ENCODE data around the gene MYRFL.

MYRFL gene

DNA sequence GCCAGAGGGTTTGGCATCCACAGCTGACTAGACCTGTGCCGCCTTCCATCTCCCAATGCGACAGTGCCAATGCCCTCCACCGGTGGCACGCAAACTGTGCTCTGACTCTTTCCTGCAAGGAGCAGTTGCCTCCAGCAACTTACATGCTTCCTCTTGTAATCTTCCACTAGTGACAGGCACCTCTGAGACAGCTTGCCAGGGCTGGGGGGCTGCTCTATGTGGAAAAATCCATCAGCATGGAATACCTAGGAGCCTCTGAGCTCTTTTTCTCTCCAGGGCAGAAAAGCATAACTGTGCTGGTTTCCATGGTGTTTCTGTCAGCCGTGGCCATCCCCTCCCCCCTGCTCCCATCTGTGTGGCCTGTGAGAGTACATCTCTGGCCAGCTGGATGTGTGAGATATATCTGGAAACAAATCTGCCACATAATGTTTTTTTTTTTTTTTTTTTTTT is 110.6 kb downstream of the MYRFL start:
- DNase-seq, result no peak

DNA sequence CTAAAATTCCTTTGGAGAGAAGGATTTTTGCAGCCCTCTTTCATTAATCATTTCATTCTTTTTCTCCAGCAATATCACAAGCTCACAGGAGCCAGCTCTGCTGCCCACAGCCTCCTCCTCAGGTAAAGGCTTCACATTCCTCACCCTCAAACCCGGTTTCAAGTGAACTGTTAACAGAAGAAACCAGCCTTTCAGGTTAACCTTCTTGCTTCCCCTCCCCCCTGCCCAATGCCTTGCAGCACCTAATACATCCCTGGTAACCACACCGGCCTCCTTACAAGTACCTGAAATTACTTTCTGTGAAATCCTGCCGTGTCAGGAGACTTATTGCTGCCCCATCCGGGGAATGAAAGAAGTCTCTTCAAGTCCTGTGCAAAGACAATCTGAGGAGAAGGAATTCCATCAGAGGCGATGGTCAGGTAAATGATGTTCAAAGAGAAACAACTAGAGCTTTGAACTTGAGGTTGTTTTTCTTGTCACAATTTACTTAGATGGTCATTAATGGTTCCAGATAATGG is 111.2 kb downstream of the MYRFL start:
- no peak for DNase-seq

DNA sequence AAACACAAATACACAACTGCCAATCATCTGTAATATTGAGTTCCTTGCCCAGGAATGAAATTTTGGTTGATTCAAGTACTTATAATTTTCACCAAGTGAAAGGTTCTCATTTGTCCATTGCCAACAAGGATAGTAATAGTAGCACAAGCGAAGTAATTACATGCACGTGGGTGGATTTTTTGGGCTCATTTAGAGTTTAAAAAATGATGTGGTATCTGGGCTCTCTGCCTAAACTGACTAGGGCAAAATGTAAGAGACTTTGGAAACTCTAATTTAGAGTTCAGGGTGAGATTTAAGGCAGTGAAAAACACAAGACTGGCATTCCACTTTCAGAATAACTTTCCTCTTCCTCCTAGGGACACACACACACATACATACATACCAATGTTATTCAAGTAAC is 111.7 kb downstream of the MYRFL start:
- DNase-seq, result no peak

DNA sequence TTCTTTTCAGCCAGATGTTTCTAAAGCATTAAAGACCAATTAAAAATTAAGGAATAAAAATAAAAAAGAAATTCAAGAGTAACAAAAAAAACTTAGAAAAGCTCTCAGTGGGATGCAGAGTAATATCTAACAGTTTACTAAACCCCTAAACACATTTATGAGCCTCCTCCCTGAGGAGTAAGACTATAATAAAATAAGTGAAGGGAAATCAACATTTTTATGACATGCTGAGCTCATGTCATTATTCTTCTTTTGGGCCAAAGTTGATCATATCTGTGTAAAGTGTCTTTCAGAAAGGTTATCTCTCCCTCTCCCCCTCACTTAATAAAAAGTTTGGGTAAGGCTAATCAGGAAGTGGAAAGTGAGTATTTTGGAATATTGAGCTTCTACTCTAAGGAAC is 122.1 kb downstream of the MYRFL start:
- DNase-seq, result no peak

DNA sequence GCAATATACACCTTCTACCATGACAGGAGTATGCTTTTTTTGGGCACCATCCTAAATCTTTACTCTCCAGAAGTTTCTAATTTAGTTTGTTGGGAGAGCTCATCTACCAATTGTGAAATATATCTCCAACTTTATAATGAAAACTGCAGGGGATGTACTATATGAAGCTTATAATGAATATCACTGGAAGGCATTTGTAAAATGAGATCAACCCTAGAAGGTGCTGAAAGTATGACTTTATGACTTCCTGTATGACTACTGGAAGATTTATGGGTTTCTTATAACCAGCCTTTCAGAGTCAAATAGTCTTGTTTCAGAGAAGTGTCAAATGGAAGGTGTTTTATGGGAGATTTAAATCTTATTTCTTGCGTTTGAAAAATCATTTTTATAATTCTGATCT is 122.9 kb downstream of the MYRFL start:
- no peak for DNase-seq

DNA sequence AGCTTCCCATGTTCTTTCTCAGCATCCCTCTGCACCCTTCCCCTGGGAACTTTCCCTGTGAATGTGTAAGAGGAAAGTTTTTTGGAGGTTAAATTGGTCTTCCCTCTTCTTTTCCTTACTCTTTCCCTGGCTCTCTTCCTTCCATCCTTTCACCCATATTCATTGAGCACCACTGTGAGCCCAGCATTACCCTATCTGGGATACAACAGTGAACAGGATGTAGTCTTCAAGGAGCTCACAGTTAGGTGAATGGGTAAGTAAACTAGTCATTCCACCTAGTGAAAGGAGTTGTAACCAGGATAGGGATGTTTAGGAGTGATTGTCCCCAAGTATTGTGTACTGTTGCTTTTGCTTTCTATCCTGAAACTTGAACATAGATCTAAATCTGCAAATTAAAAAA is 123.8 kb downstream of the MYRFL start:
- no peak for DNase-seq

DNA sequence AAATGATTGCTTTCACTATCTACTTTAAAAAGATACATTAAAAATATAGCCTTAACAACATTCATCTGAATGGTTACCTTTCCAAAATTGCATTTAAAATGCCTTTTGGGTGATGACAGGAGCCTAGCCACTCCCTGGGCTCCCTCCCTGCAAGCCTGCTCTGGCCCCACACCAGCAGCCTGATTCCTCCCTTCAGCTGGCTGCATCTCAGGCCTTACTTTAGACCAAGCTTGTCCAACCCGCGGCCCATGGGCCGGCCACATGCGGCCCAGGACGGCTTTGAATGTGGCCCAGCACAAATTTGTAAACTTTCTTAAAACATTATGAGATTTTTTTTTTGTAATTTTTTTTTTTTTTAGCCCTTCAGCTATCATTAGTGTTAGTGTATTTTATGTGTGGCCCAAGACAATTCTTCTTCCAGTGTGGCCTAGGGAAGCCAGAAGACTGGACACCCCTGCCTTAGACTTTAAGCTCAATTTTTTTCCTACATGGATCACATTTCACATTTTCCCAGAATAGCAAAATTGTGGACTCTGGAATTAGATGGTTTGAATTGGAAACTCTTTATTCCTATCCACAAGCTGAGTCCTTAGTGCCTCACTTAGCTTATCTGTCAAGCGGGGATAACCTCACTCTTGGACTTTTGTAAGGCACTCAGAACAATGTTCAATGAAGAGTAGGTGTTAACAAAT is 124.4 kb downstream of the MYRFL start:
- DNase-seq, result no peak

DNA sequence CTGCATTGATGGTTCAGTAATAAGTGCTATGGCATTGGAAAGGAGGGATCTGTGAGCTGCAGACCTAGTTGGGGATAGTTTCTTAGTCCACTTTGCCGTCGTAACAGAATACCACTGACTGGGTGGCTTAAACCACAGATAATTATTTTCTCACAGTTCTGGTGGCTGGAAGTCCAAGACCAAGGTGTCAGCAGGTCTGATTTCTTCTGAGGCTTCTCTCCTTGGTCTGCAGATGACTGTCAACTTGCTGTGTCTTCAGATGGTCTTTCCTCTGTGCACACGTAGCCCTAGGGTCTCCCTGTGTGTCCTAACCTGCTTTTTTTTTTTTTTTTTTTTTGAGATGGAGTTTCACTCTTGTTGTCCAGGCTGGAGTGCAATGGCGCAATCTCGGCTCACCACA is 126.1 kb downstream of the MYRFL start:
- DNase-seq, result no peak

DNA sequence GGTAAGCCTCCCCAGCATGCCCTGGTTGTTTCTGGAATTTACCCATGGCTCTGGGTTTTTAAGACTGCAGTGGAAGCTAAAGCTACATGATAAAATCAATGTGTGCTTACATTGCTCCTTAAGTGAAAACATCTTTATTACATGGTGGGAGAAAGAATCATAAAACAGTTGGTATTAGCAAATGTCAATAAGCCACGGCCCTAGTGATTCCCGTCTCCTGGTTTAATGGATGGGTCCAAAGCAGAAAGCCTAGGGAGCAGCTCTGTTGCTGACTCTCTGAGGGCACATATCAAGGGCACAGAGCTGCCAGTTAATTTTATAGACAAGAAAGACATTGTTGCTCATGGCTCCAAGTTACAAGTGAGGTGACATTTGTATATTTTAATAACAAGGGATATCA is 127.9 kb downstream of the MYRFL start:
- DNase-seq, result no peak

DNA sequence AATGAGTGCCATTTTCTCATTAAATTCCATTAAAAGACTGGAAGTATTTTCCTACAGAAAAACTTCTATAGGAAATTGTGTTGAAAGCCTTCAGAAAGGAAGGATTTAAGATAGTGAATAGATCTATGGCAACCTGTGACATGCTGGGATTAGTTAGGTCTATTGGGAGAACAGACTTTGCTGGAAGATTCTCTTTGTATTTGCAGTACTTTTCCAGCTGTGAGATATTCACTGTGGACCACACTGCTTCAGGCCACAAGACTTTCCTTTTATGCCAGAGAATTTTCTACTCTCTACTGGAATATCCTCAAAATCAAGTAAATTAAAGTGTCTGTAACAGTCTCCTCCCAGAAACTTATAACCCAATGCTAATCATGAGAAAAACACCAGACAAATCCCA is 136.2 kb downstream of the MYRFL start:
- DNase-seq, result no peak

DNA sequence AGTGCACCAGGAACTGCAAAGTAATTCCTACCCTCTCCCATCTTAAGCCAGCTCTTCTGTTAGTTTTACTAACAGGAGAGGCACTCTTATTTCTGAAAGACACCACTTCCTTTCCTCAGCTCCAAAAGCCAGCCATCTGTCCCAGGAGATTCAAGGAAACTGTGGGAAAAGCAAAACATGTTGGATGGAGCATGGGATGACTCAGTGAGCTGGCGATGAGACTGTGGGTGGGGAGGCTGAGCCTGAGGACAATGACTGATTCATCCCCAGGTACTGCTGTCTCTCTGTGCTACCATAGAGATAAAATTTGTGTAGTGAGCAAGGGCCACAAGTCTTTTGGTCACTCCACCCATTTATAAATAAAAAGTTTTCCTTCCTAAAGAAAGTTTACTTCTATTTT is 141.4 kb downstream of the MYRFL start:
- DNase-seq, result no peak

DNA sequence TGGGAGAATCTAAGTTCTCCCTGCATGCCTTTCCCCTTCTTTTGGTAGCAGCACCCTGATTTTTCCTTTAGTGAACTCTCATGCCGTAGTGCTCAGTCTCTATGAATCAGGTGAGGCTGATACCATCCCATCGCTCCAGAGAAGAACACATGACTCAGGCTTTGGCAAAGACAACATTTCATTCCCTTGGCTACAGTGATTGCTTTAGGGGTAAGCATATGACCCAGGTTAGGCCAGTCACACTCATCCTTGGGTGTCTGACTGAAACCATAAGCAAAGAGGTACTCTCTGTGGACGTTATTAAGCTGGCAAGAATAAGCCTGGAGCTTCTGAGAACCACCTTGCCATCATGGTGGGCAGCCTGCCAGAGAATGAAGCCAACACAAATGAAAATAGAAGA is 141.8 kb downstream of the MYRFL start:
- no peak for DNase-seq

DNA sequence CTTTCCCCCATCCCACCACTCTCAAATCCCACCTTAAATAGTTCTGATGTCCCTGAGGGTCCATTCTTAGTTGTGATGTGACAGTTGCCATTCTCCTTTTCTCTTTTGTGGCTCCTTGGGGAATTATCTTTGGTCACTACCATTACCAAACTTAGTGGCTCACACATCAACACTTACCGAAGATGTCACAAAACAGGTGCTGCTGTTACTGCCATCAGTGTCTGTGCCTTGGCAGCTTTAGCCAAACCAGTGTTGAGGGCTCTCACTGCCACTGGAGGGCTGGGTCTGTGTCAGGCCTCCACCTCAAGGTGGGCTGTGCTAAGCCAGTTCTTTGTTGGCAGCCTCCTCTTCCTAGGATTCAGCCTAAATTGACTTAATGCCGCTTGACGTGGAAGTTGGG is 144.0 kb downstream of the MYRFL start:
- DNase-seq, result no peak

DNA sequence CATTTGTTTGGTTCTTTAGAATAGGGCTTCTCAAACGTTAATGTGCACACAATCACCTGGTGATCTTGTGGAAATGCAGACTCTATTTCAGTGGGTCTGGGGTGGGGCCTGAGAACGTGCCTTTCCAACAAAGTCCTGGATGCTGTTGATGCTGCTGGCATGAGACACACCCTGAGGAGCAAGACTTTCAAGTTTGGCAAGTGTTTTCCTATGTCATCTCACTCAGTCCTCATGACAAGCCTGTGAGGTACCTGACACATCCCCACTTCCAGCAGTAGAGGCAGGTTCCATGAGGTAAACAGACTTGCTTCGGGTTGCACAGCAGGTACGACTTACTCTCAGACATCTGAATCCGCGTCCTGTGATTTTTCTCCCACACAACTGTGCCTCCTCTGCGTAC is 147.1 kb downstream of the MYRFL start:
- DNase-seq, result no peak

DNA sequence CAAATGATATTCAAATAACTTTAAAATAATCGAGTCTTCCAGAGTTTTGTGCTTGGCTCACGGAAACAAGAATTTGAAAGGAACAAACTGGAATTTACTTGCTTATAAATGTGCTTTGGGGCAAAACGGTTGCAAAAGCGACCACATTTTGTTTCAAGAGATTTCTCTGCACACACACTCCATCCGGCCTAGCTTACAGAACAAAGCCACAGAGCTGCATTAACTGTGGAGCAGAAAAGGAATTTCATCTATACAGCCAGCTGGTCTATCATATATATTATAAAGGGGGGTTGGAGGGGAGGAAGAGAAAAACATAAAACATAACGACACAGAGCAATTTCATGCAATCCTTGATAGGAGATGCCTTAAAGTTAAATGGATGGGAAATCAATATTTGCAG is 153.0 kb downstream of the MYRFL start:
- DNase-seq, result no peak

DNA sequence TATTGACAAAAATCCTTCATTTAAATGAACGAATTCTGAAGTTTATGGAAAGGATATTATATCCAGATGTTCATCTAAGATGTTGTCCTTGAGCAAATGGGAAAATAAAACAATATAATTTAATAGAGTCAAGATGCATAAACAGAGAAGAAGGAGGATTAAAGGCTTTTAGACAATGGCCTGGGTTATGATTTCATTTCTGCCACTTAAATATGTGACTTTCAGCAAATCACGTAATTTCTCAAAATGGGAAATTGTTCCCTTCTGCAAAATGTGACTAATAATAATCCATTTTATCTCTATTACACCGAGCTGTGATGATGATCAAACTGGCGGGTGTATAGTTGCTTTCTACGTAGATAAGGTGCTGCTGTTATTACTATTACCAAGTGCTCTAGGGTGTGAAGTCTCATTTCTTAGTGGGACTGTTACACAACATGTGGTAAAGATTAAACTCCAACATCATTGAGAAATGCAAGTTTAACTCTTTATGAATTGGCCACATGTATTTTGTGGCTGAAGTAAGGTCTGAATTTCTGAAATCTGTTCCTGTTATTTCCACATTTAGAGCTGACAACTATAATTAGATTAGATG is 157.0 kb downstream of the MYRFL start:
- no peak for DNase-seq

DNA sequence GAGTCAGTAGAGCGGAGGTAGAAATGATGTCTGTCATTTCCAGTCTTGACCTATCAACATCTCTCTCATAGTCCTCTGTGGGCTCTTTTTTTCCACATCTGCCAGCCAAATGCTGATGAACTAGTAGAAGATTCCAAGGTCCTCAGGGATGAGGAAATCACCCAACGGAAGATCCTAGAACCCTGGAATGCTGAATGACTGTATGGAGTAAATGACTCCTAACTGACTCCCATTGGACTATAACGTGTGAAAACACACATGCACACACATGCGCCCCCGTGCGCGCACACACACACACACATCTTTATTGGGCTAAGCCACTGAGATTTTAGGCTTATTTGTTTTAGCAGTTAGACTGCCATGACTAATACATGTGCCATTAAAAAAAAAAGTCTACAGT is 159.2 kb downstream of the MYRFL start:
- DNase-seq, result no peak

DNA sequence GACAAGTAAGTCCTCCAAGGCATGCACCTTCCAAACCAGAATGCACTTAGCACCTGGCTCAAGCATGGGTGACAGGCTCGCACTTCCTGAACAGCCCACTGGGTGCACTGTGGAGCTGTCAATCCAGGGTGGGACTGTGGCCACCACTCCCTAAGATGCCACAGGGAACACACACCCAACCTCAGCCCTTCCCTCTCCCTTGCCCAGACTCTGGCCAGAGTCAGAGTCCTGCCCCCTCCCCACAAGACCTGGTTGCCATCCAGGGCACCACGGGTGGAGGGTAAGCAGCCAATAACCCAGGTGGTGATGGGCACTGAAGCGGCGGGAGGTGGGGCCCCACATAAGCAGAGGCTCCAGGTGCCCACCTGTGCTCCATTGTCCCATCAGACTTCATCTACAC is 160.6 kb downstream of the MYRFL start:
- DNase-seq, result no peak

DNA sequence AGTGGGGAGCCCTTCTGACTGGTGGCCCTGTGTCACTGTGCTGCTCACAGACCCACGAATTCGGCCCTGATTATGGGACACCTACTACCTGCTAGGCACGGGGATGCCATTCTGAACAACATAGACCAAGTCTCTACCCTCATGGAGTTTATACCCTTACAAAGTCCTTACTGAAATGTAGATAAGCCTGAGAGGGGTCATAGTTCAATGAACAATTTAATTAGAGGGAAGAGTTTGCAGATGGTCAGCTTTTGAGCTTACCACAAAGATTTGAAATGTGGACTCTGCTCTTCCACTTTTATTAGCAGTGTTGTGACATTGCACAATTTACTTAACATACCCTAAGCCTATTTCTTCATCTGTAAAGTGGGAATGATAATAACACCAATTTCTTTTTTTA is 161.1 kb downstream of the MYRFL start:
- no peak for DNase-seq

DNA sequence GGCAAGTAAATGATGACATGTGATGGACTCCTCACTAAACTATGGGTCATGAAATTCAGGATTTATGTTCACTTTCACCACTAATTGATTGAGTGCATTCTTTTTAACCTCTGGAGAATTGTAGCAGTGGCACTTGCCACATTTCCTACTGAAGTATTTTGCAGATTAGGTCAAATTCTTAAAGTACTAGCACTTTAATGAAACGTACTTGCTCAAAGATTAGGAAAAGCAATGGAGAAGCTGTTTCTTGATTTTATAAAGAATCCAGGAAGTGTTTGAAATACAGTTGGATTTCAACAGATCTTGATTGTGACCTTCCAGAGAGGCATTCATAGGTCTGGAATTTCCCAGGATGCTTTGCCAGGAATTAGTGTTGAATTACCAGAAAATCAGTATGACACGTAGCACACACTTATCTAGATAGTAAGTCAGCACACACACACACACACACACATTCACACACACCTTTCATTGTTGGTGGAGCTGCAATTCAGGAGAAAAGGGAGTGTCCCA is 162.6 kb downstream of the MYRFL start:
- no peak for DNase-seq

DNA sequence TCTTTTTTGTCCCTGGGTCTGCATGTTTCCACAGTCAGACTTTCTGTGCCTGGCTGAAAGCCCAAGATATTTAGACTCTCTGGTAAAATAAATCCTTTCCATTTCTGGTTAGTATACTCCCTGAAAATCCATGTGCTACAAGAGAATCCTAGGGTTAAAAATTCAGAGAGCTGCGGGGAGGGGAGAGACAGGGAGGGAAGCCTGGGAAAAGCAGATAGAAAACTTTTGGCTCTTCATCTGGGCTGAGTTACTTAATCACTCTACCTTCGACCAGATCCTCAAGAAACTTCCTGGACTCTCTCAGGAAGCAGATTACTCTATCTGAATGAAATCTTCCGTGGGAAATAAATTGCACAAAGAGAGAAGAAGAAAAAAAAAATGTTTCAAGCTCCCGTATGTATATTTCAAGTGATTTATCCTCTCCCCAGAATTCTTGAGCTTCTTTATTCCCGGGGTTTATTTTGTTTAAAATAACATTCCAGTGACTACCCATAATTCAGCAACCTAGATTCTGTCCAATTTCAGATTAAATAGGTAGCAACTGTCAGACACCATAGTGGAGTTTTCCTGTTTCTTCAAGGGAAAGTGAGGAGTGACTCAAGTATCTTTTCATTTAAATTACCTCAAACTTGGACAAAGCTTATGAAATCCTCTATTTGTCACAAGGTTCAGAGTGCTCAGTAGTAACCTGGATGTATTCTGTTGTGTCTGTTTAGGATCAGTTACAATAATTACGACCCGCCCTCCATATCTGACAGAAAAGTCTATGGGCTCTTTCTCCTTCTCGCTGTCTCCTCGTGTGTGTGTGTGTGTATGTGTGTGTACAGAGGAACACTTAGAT is 163.7 kb downstream of the MYRFL start:
- no peak for DNase-seq

DNA sequence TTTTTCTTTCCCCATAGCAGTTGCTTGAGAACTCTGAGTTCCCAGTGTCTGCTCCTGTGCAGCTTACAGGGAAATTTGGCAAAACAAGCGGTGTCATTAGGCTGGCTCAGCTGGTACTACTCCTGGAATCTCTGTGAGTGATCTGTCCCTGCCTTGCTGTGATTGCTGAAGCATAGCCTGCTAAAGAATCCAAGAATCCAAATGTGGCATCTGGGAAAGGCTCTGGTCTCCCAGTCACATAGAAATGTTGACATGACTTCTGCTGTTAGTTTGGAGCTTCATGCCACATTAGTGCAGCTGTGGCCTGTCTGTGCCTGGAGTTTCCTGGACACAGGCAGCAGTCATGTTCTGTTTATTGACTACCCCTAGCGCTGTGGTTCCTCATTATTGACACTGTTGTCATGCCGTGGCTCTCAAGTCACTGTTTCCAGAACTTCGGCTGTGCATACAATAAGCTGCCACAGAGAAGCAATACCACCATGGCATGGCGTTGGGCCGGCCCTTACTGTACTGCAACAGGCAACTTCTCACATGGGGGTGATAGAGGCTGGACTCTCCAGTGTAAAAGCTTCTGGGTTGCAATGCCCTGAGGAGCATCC is 166.8 kb downstream of the MYRFL start:
- no peak for DNase-seq

DNA sequence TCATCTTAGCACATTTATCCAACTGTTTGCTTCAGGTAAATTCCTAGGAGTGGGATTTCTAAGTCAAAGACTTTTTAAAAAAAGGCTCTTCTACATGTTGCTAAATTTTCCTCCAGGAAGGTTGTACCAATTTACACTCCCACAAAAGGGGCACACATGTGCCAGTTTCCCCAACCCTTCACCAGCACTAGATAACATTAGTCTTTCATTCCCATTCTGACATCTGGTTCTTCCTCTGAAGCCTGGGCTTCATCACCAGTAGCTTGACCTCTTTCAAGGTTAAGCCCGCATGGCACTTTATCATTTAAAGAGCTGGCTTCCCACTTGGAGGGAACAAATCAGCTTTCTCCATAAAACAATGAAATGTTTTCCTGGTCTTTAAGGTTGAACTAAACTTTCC is 168.4 kb downstream of the MYRFL start:
- DNase-seq, result no peak

All from COR-L47 (cell line).